ENCODE data around the gene ST3GAL3. TPM values are rescaled to one million over a fixed set of nuclear protein-coding genes. Genes with fewer than 3 reads are reported as not detected.

ST3GAL3 gene
- total RNA-seq, 4 donors from 2014 or later, result 32.2 to 57.4 (median 38.3) TPM

DNA sequence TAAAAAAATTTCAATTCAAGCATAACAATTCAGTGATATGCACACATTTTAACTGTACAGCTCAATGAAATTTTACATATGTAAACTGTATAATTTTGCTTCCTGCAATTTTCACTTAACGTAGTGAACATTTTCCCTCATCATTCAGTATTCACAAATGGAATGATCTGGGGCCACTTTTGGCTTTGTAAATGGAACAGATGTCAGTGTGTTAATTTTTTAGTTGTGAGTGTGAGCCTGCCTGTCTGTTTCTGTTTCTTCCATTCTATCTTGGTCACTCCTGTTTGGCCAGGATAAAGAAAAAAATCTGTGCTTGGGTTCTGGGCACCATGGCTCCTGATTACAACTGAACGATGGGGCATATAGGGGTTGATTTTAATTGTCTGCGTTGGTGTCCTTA, 20.5 kb upstream of the ST3GAL3 start:
- no peak overlapping the region for H3K27ac ChIP-seq
- H3K36me3 ChIP-seq, result peaks cover 0 to 74% of the 10 kb centered on the region in 2 donors
- no peak for TF ChIP-seq POLR2A (IDR thresholded peaks at IDR 0.05)
- TF ChIP-seq, protein P1, sequence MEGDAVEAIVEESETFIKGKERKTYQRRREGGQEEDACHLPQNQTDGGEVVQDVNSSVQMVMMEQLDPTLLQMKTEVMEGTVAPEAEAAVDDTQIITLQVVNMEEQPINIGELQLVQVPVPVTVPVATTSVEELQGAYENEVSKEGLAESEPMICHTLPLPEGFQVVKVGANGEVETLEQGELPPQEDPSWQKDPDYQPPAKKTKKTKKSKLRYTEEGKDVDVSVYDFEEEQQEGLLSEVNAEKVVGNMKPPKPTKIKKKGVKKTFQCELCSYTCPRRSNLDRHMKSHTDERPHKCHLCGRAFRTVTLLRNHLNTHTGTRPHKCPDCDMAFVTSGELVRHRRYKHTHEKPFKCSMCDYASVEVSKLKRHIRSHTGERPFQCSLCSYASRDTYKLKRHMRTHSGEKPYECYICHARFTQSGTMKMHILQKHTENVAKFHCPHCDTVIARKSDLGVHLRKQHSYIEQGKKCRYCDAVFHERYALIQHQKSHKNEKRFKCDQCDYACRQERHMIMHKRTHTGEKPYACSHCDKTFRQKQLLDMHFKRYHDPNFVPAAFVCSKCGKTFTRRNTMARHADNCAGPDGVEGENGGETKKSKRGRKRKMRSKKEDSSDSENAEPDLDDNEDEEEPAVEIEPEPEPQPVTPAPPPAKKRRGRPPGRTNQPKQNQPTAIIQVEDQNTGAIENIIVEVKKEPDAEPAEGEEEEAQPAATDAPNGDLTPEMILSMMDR (IDR thresholded peaks at IDR 0.05 in 4 of 5, conservative IDR thresholded peaks at IDR 0.05 in 1 of 5), result no peak
- no peak overlapping the region for H3K4me3 ChIP-seq
- H3K9me3 ChIP-seq, result no peaks in the 10 kb centered on the region
- no peak for DNase-seq
- in situ Hi-C loops (cut with MboI; ENCODE audit: low sequenced_read_pairs in 4 of 4), result no loop called here
- no peaks in the 10 kb centered on the region for H3K27me3 ChIP-seq
- ATAC-seq, result no peak
- peaks cover 0 to 18% of the 10 kb centered on the region in 2 donors for H3K4me1 ChIP-seq
- intact Hi-C loops (cut with DNase I; ENCODE audit: low total_unique reads), result no loop called here

DNA sequence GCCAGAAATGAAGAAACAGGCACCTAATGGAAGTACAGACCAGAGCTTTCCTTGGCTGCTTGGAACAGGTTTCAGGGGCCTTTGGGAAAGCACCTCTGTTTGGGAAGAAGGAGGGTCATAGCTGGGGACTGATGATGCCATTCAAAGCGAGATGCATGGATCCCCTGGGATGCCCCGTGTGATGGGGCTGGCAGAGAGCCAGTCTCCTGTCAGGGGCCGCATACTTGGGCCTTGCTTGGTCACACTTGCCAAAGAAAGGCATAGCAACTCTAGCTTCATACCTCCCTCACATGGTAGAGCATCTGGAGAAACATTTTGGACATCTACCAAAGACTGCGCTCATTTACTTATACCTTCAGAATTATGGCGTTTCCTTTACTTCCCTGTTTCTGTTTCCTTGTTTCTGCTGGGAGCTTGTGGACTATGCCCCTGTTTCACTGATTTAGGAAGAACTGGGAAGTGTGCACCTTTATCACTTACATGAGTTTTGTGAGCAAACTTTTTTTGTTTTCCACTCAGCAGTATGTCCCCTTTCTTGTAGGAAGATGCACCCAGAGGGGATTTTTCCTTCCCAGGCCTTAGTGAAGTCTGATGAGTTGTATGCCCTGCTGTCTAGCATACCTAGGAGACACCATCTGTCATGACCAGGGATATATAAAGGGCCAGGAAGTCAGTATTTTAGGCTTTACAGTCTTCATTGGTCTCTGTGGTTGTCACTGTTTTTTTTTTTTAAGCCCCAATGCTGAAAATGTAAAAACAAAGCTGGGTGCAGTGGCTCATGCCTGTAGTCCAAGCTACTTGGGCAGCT, 19.8 kb upstream of the ST3GAL3 start:
- no peaks in the 10 kb centered on the region for H3K9me3 ChIP-seq
- H3K4me1 ChIP-seq, result peaks cover 0 to 14% of the 10 kb centered on the region in 2 donors
- peak overlapping the region in 2 of 4 donors; percentile 62 to 64 for H3K27ac ChIP-seq
- in situ Hi-C loops (cut with MboI; ENCODE audit: low sequenced_read_pairs in 4 of 4), result no loop called here
- no peak overlapping the region for H3K4me3 ChIP-seq
- TF ChIP-seq, protein P1 (IDR thresholded peaks at IDR 0.05 in 4 of 5, conservative IDR thresholded peaks at IDR 0.05 in 1 of 5), result no peak
- no peak for TF ChIP-seq POLR2A (IDR thresholded peaks at IDR 0.05)
- peaks cover 0 to 79% of the 10 kb centered on the region in 2 donors for H3K36me3 ChIP-seq
- DNase-seq (no peak), ATAC-seq (no peak)
- intact Hi-C loops (cut with DNase I; ENCODE audit: low total_unique reads), result no loop called here
- H3K27me3 ChIP-seq, result no peaks in the 10 kb centered on the region

DNA sequence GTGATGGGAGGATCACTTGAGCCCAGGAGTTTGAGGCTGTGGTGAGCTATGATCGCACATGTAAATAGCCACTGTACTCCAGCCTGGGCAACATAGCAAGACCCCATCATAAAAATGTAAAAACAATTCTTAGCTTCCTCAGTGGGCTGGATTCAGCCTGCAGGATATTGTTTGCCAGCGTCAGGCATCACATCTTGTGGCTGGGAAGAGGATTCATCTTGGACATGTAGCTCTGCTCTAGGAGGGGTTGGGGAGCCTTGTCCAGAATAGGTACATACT, 19.3 kb upstream of the ST3GAL3 start:
- peak overlapping the region in 3 of 4 donors; percentile 36 to 64 (median 62) for H3K27ac ChIP-seq
- H3K4me3 ChIP-seq, result no peak overlapping the region
- peaks cover 0 to 12% of the 10 kb centered on the region in 2 donors for H3K4me1 ChIP-seq
- H3K9me3 ChIP-seq, result no peaks in the 10 kb centered on the region
- no peak for TF ChIP-seq POLR2A (IDR thresholded peaks at IDR 0.05)
- TF ChIP-seq, protein P1 (IDR thresholded peaks at IDR 0.05 in 4 of 5, conservative IDR thresholded peaks at IDR 0.05 in 1 of 5), result no peak
- peaks cover 0 to 79% of the 10 kb centered on the region in 2 donors for H3K36me3 ChIP-seq
- intact Hi-C loops (cut with DNase I; ENCODE audit: low total_unique reads) (no loop called here), in situ Hi-C loops (cut with MboI; ENCODE audit: low sequenced_read_pairs in 4 of 4) (no loop called here)
- DNase-seq (no peak), ATAC-seq (no peak)
- no peaks in the 10 kb centered on the region for H3K27me3 ChIP-seq

DNA sequence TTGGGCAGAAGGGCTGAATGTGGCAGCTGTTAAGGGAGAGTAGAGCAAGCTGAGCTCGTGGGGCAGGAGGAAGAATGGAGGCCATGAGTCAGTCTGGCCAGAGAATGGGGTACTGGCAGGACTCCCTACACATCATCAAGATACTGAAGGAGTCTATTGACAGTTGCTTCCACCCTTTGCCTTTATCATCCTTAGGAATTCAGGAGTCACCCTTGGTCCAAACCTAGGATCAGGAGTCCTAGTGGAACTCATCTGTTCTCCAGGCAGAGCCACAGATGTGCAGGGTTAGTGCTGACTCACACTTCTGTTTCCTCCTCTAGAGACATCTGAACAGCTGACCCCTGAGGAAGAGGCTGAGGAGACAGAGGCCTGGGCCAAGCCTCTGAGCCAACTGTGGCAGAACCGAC, 18.7 kb upstream of the ST3GAL3 start:
- H3K27ac ChIP-seq, result peak overlapping the region in 3 of 4 donors; percentile 36 to 64 (median 62)
- ATAC-seq (peak; percentile 50 to 80), DNase-seq (no peak)
- H3K4me3 ChIP-seq, result no peak overlapping the region
- intact Hi-C loops (cut with DNase I; ENCODE audit: low total_unique reads) (no loop called here), in situ Hi-C loops (cut with MboI; ENCODE audit: low sequenced_read_pairs in 4 of 4) (no loop called here)
- peaks cover 0 to 12% of the 10 kb centered on the region in 2 donors for H3K4me1 ChIP-seq
- TF ChIP-seq, protein P1 (IDR thresholded peaks at IDR 0.05 in 4 of 5, conservative IDR thresholded peaks at IDR 0.05 in 1 of 5), result no peak
- no peak for TF ChIP-seq POLR2A (IDR thresholded peaks at IDR 0.05)
- no peaks in the 10 kb centered on the region for H3K9me3 ChIP-seq
- peaks cover 0 to 79% of the 10 kb centered on the region in 2 donors for H3K36me3 ChIP-seq
- H3K27me3 ChIP-seq, result no peaks in the 10 kb centered on the region
